Measurements from ENCODE around the gene VMP1. TPM values are rescaled to one million over a fixed set of nuclear protein-coding genes. Genes with fewer than 3 reads are reported as not detected.

VMP1 gene
- total RNA-seq, 1 experiment from 2014 or later = 69.4 TPM

- H3K9ac ChIP-seq (ENCODE audit: low read length) = no peak overlapping the region
- H3K27ac ChIP-seq (ENCODE audit: low read length) = no peak overlapping the region
- no peaks in the 10 kb centered on the region for H3K9me2 ChIP-seq (replicated peaks; ENCODE audit: insufficient read depth, low read length)
- H3K79me2 ChIP-seq (ENCODE audit: low read length) = peaks cover 82% of the 10 kb centered on the region
- peaks cover 41% of the 10 kb centered on the region for H3K4me1 ChIP-seq (ENCODE audit: low read length)
- DNase-seq = no peak
- peaks cover 91% of the 10 kb centered on the region for H3K36me3 ChIP-seq (ENCODE audit: insufficient read depth, low read length)
- H3K4me2 ChIP-seq (ENCODE audit: low read depth, low read length, poor library complexity, severe bottlenecking) = no peak overlapping the region
- no peaks in the 10 kb centered on the region for H4K20me1 ChIP-seq (ENCODE audit: insufficient read depth, low read depth, low read length)
- H3K9me3 ChIP-seq (ENCODE audit: low read length) = no peaks in the 10 kb centered on the region
- no peak overlapping the region for H2AFZ ChIP-seq (ENCODE audit: low read length)
- H3K4me3 ChIP-seq (ENCODE audit: low read length) = no peak overlapping the region
- no peaks in the 10 kb centered on the region for H3K27me3 ChIP-seq (ENCODE audit: low read length)
Observed at GRCh38 chr17:59678918-59679317, 28.5 kb upstream of the VMP1 start.

- Histone ChIP-seq H3K27me3 (ENCODE audit: low read length) (no peaks in the 10 kb centered on the region), H3K4me1 (ENCODE audit: low read length) (peaks cover 27% of the 10 kb centered on the region), H3K36me3 (ENCODE audit: insufficient read depth, low read length) (peaks cover 91% of the 10 kb centered on the region), H3K9me2 (replicated peaks; ENCODE audit: insufficient read depth, low read length) (no peaks in the 10 kb centered on the region), H3K4me2 (ENCODE audit: low read depth, low read length, poor library complexity, severe bottlenecking) (no peak overlapping the region), H4K20me1 (ENCODE audit: insufficient read depth, low read depth, low read length) (no peaks in the 10 kb centered on the region), H3K79me2 (ENCODE audit: low read length) (peaks cover 78% of the 10 kb centered on the region), H3K9ac (ENCODE audit: low read length) (no peak overlapping the region), H3K27ac (ENCODE audit: low read length) (no peak overlapping the region), H2AFZ (ENCODE audit: low read length) (no peak overlapping the region), H3K4me3 (ENCODE audit: low read length) (no peak overlapping the region), H3K9me3 (ENCODE audit: low read length) (no peaks in the 10 kb centered on the region)
- no peak for DNase-seq
Observed at GRCh38 chr17:59680314-59680713, 27.1 kb upstream of the VMP1 start.

DNA sequence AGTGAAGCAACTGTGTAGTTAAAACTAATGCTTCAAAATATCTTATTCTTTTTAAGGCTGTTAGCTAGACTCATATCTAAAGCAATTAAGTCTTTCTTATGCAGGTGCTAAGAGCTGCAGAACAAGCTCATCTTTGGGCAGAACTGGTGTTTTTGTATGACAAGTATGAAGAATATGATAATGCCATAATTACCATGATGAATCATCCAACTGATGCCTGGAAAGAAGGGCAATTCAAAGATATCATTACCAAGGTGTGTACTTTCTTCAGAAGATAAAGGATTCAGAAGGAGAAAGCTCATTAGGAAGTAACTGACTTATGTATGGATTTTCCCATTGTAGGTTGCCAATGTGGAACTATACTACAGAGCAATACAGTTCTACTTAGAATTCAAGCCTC, 24.2 kb upstream of the VMP1 start:
- Histone ChIP-seq H3K4me1 (ENCODE audit: low read length) (peaks cover 25% of the 10 kb centered on the region), H3K79me2 (ENCODE audit: low read length) (peaks cover 77% of the 10 kb centered on the region)

GRCh38 chr17:59684967-59685366, 22.5 kb upstream of the VMP1 start:
- Histone ChIP-seq H3K27me3 (ENCODE audit: low read length) (no peaks in the 10 kb centered on the region), H3K9me2 (replicated peaks; ENCODE audit: insufficient read depth, low read length) (no peaks in the 10 kb centered on the region), H3K4me2 (ENCODE audit: low read depth, low read length, poor library complexity, severe bottlenecking) (no peak overlapping the region), H3K9me3 (ENCODE audit: low read length) (no peaks in the 10 kb centered on the region), H3K9ac (ENCODE audit: low read length) (no peak overlapping the region), H3K4me1 (ENCODE audit: low read length) (peaks cover 30% of the 10 kb centered on the region), H2AFZ (ENCODE audit: low read length) (no peak overlapping the region), H3K79me2 (ENCODE audit: low read length) (peaks cover 85% of the 10 kb centered on the region), H3K4me3 (ENCODE audit: low read length) (no peak overlapping the region), H4K20me1 (ENCODE audit: insufficient read depth, low read depth, low read length) (0 out of 2 replicates have a peak, but pooled peaks cover under 1% of the 10 kb centered on the region), H3K27ac (ENCODE audit: low read length) (no peak overlapping the region), H3K36me3 (ENCODE audit: insufficient read depth, low read length) (peaks cover 96% of the 10 kb centered on the region)
- no peak for DNase-seq

More for the DNA sequence above, 24.2 kb upstream of the VMP1 start:
- H3K9me3 ChIP-seq (ENCODE audit: low read length) = no peaks in the 10 kb centered on the region
- H3K9me2 ChIP-seq (replicated peaks; ENCODE audit: insufficient read depth, low read length) = no peaks in the 10 kb centered on the region
- no peak overlapping the region for H2AFZ ChIP-seq (ENCODE audit: low read length)
- no peak overlapping the region for H3K27ac ChIP-seq (ENCODE audit: low read length)
- H3K27me3 ChIP-seq (ENCODE audit: low read length) = no peaks in the 10 kb centered on the region
- H3K4me2 ChIP-seq (ENCODE audit: low read depth, low read length, poor library complexity, severe bottlenecking) = no peak overlapping the region
- H3K36me3 ChIP-seq (ENCODE audit: insufficient read depth, low read length) = peaks cover 91% of the 10 kb centered on the region
- no peaks in the 10 kb centered on the region for H4K20me1 ChIP-seq (ENCODE audit: insufficient read depth, low read depth, low read length)
- H3K4me3 ChIP-seq (ENCODE audit: low read length) = no peak overlapping the region
- DNase-seq = no peak
- H3K9ac ChIP-seq (ENCODE audit: low read length) = no peak overlapping the region

GRCh38 chr17:59688008-59688407, 19.4 kb upstream of the VMP1 start:
- H3K36me3 ChIP-seq (ENCODE audit: insufficient read depth, low read length) = peaks cover 81% of the 10 kb centered on the region
- no peak overlapping the region for H3K9ac ChIP-seq (ENCODE audit: low read length)
- 0 out of 2 replicates have a peak, but pooled peaks cover 5% of the 10 kb centered on the region for H4K20me1 ChIP-seq (ENCODE audit: insufficient read depth, low read depth, low read length)
- no peak overlapping the region for H2AFZ ChIP-seq (ENCODE audit: low read length)
- H3K27me3 ChIP-seq (ENCODE audit: low read length) = no peaks in the 10 kb centered on the region
- no peaks in the 10 kb centered on the region for H3K9me2 ChIP-seq (replicated peaks; ENCODE audit: insufficient read depth, low read length)
- H3K9me3 ChIP-seq (ENCODE audit: low read length) = no peaks in the 10 kb centered on the region
- peak overlapping the region; percentile 55 for H3K27ac ChIP-seq (ENCODE audit: low read length)
- no peak for DNase-seq
- no peak overlapping the region for H3K4me3 ChIP-seq (ENCODE audit: low read length)
- H3K4me1 ChIP-seq (ENCODE audit: low read length) = peaks cover 30% of the 10 kb centered on the region
- H3K4me2 ChIP-seq (ENCODE audit: low read depth, low read length, poor library complexity, severe bottlenecking) = no peak overlapping the region
- H3K79me2 ChIP-seq (ENCODE audit: low read length) = peaks cover 77% of the 10 kb centered on the region

GRCh38 chr17:59688496-59688895, 19.0 kb upstream of the VMP1 start:
- Histone ChIP-seq H3K36me3 (ENCODE audit: insufficient read depth, low read length) (peaks cover 78% of the 10 kb centered on the region), H3K27me3 (ENCODE audit: low read length) (no peaks in the 10 kb centered on the region), H3K4me3 (ENCODE audit: low read length) (no peak overlapping the region), H4K20me1 (ENCODE audit: insufficient read depth, low read depth, low read length) (0 out of 2 replicates have a peak, but pooled peaks cover 5% of the 10 kb centered on the region), H3K4me1 (ENCODE audit: low read length) (peaks cover 30% of the 10 kb centered on the region), H3K4me2 (ENCODE audit: low read depth, low read length, poor library complexity, severe bottlenecking) (no peak overlapping the region), H3K27ac (ENCODE audit: low read length) (peak overlapping the region; percentile 55), H3K9me2 (replicated peaks; ENCODE audit: insufficient read depth, low read length) (no peaks in the 10 kb centered on the region), H3K79me2 (ENCODE audit: low read length) (peaks cover 73% of the 10 kb centered on the region), H2AFZ (ENCODE audit: low read length) (no peak overlapping the region), H3K9me3 (ENCODE audit: low read length) (no peaks in the 10 kb centered on the region), H3K9ac (ENCODE audit: low read length) (no peak overlapping the region)
- no peak for DNase-seq

- peaks cover 36% of the 10 kb centered on the region; the same call in 1 of the 2 replicates for H4K20me1 ChIP-seq (ENCODE audit: insufficient read depth, low read depth, low read length)
Observed at GRCh38 chr17:59693582-59693981, 13.9 kb upstream of the VMP1 start.

DNA sequence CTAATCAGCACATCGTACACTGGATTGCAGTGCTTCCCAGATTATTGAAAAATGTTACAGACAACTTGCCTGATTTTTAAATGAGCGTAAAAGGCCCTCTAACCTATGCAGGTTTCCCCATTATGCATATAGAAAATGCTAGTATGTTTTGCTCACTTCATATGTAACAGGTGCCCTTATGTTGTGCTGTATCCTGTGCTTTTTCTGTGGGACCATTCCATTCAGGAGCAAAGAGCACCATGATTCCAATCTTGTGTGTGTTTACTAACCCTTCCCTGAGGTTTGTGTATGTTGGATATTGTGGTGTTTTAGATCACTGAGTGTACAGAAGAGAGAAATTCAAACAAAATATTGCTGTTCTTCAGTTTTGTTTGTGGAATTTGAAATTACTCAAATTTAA, 13.1 kb upstream of the VMP1 start:
- H3K9me2 ChIP-seq (replicated peaks; ENCODE audit: insufficient read depth, low read length) = no peaks in the 10 kb centered on the region
- peaks cover 41% of the 10 kb centered on the region; the same call in 1 of the 2 replicates for H4K20me1 ChIP-seq (ENCODE audit: insufficient read depth, low read depth, low read length)
- peaks cover 81% of the 10 kb centered on the region for H3K79me2 ChIP-seq (ENCODE audit: low read length)
- H3K9ac ChIP-seq (ENCODE audit: low read length) = no peak overlapping the region
- no peak overlapping the region for H3K4me3 ChIP-seq (ENCODE audit: low read length)
- no peak overlapping the region for H3K27ac ChIP-seq (ENCODE audit: low read length)
- H3K9me3 ChIP-seq (ENCODE audit: low read length) = no peaks in the 10 kb centered on the region
- no peak overlapping the region for H2AFZ ChIP-seq (ENCODE audit: low read length)
- H3K27me3 ChIP-seq (ENCODE audit: low read length) = no peaks in the 10 kb centered on the region
- H3K36me3 ChIP-seq (ENCODE audit: insufficient read depth, low read length) = peaks cover 78% of the 10 kb centered on the region
- no peak for DNase-seq
- no peak overlapping the region for H3K4me2 ChIP-seq (ENCODE audit: low read depth, low read length, poor library complexity, severe bottlenecking)
- peaks cover 12% of the 10 kb centered on the region for H3K4me1 ChIP-seq (ENCODE audit: low read length)

More at GRCh38 chr17:59693582-59693981, 13.9 kb upstream of the VMP1 start:
- Histone ChIP-seq H3K79me2 (ENCODE audit: low read length) (peaks cover 81% of the 10 kb centered on the region), H3K9me3 (ENCODE audit: low read length) (no peaks in the 10 kb centered on the region), H3K36me3 (ENCODE audit: insufficient read depth, low read length) (peaks cover 78% of the 10 kb centered on the region), H3K9ac (ENCODE audit: low read length) (no peak overlapping the region), H3K4me3 (ENCODE audit: low read length) (no peak overlapping the region), H3K4me2 (ENCODE audit: low read depth, low read length, poor library complexity, severe bottlenecking) (no peak overlapping the region), H3K27ac (ENCODE audit: low read length) (no peak overlapping the region), H3K4me1 (ENCODE audit: low read length) (peaks cover 16% of the 10 kb centered on the region), H3K27me3 (ENCODE audit: low read length) (no peaks in the 10 kb centered on the region), H2AFZ (ENCODE audit: low read length) (no peak overlapping the region), H3K9me2 (replicated peaks; ENCODE audit: insufficient read depth, low read length) (no peaks in the 10 kb centered on the region)
- DNase-seq = no peak
